ENCODE measurements around the gene GABBR2. TPM values are rescaled to one million over a fixed set of nuclear protein-coding genes. Genes with fewer than 3 reads are reported as not detected.
A peak's percentile ranks its signal among the peaks of the same experiment; 100 is the strongest.

The GABBR2 gene
- total RNA-seq, 1 donor from 2014 or later, result 0.84 TPM

DNA sequence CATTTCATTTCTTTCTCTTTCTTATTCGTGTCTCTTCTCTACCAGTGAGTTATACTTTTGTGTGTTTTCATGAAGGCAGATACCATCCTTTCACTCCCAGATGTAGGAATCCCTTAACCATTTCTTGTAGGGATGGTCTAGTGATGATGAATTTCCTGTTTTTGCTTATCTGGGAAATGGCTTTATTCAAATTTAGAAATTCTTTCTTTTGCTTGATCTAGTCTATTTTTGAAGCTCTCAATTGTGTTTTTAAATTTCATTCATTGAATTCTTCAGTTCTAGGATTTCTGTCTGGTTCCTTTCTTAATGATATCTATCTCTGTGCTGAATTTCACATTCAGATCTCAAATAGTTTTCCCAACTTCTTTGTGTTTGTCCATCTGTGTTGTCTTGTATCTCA is 357.4 kb downstream of the GABBR2 start:
- H3K27ac ChIP-seq, result no peak overlapping the region
- no peaks in the 10 kb centered on the region for H3K4me1 ChIP-seq
- H3K4me3 ChIP-seq, result no peak overlapping the region
- intact Hi-C loops (cut with DNase I), result no loop called here
- DNase-seq, result no peak
- ATAC-seq, result no peak
- TF ChIP-seq, protein P1, sequence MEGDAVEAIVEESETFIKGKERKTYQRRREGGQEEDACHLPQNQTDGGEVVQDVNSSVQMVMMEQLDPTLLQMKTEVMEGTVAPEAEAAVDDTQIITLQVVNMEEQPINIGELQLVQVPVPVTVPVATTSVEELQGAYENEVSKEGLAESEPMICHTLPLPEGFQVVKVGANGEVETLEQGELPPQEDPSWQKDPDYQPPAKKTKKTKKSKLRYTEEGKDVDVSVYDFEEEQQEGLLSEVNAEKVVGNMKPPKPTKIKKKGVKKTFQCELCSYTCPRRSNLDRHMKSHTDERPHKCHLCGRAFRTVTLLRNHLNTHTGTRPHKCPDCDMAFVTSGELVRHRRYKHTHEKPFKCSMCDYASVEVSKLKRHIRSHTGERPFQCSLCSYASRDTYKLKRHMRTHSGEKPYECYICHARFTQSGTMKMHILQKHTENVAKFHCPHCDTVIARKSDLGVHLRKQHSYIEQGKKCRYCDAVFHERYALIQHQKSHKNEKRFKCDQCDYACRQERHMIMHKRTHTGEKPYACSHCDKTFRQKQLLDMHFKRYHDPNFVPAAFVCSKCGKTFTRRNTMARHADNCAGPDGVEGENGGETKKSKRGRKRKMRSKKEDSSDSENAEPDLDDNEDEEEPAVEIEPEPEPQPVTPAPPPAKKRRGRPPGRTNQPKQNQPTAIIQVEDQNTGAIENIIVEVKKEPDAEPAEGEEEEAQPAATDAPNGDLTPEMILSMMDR (IDR thresholded peaks at IDR 0.05), result no peak
- H3K27me3 ChIP-seq, result peaks cover 5% of the 10 kb centered on the region
- H3K9me3 ChIP-seq, result no peaks in the 10 kb centered on the region
- H3K36me3 ChIP-seq, result no peaks in the 10 kb centered on the region

DNA sequence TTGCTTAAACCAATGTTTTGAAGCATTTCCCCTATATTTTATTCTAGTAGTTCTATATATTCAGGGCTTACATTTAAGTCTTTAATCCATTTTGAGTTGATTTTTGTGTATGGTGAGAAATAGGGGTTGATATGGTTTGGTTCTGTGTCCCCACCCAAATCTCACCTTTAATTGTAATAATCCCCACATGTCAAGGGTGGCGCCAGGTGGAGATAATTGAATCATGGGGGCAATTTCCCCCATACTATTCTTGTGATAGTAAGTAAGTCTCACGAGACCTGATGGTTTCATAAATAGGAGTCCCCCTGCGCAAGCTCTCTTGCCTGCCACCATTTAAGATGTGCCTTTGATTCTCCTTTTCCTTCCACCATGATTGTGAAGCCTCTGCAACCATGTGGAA is 361.1 kb downstream of the GABBR2 start:
- peaks cover 5% of the 10 kb centered on the region for H3K27me3 ChIP-seq
- no peak overlapping the region for H3K4me3 ChIP-seq
- no peaks in the 10 kb centered on the region for H3K4me1 ChIP-seq
- H3K27ac ChIP-seq, result no peak overlapping the region
- ATAC-seq (no peak), DNase-seq (no peak)
- no peaks in the 10 kb centered on the region for H3K36me3 ChIP-seq
- H3K9me3 ChIP-seq, result no peaks in the 10 kb centered on the region
- intact Hi-C loops (cut with DNase I), result no loop called here
- TF ChIP-seq, protein P1 (IDR thresholded peaks at IDR 0.05), result no peak

DNA sequence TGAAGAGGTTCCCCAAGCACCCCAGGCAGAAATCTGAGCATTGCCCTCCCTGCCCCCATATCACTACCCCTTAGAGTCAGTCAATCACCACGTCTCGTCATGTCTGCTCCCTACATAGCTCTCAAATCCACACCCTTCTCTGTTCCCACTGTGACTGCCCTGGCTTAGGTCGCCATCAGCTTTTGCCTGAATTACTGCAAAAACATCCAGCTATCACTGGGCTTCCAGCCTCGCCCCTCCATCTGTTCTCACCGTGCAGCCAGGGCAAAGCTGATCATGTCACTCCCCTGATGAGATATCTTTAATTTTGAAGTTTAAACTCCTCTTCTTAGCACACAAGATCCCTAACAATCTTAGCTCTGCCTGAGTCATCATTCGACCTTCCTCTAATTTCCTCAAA is 363.7 kb downstream of the GABBR2 start:
- no peak for DNase-seq
- no peak for ATAC-seq
- H3K9me3 ChIP-seq, result no peaks in the 10 kb centered on the region
- no peak overlapping the region for H3K27ac ChIP-seq
- intact Hi-C loops (cut with DNase I), result no loop called here
- no peaks in the 10 kb centered on the region for H3K36me3 ChIP-seq
- H3K4me1 ChIP-seq, result no peaks in the 10 kb centered on the region
- no peak overlapping the region for H3K4me3 ChIP-seq
- no peaks in the 10 kb centered on the region for H3K27me3 ChIP-seq
- TF ChIP-seq, protein P1 (IDR thresholded peaks at IDR 0.05), result no peak

DNA sequence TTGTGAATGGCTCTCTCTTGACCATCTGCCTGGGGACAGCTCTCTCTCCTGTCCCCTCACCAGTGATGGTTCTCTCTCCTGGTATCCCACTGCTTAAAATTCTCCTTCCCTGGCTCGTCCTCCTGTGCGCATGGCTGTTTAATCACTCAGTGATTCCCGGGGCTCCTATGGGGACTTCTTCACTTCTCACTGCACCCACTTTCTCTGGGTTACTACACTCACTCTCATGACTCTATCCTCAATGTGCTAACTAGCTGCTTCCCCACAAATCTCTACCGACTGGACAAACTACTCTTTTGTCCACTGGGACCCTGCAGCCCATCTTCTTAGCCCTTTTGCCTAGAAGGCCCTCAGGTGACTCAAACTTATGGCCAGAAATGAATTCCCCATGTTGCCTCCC is 364.2 kb downstream of the GABBR2 start:
- intact Hi-C loops (cut with DNase I), result no loop called here
- Histone ChIP-seq H3K9me3 (no peaks in the 10 kb centered on the region), H3K27ac (no peak overlapping the region), H3K36me3 (no peaks in the 10 kb centered on the region), H3K27me3 (no peaks in the 10 kb centered on the region), H3K4me1 (no peaks in the 10 kb centered on the region), H3K4me3 (no peak overlapping the region)
- DNase-seq, result no peak
- TF ChIP-seq, protein P1 (IDR thresholded peaks at IDR 0.05), result no peak
- no peak for ATAC-seq

DNA sequence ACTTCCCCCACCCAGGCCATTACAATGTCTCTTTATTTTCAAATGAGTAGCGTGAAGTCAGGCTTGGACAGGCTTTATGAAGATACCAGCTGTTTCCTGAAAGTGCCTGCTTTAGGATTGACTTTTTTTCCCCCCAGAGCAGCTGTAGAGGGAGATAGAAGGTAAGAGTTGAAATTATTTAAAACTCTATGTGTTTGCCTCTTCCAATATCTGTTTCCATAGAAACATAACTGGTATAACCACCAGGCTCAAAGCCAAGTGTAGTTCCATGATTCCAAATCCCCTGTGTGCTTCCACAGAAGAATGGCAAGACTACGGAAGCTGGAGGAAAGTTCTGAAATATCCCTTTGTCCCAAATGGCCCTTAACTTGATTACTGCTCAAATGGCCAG is 365.9 kb downstream of the GABBR2 start:
- TF ChIP-seq, protein P1 (IDR thresholded peaks at IDR 0.05), result no peak
- Histone ChIP-seq H3K4me3 (no peak overlapping the region), H3K27ac (no peak overlapping the region), H3K4me1 (no peaks in the 10 kb centered on the region), H3K36me3 (no peaks in the 10 kb centered on the region), H3K27me3 (no peaks in the 10 kb centered on the region), H3K9me3 (no peaks in the 10 kb centered on the region)
- intact Hi-C loops (cut with DNase I), result no loop called here
- ATAC-seq (no peak), DNase-seq (no peak)

DNA sequence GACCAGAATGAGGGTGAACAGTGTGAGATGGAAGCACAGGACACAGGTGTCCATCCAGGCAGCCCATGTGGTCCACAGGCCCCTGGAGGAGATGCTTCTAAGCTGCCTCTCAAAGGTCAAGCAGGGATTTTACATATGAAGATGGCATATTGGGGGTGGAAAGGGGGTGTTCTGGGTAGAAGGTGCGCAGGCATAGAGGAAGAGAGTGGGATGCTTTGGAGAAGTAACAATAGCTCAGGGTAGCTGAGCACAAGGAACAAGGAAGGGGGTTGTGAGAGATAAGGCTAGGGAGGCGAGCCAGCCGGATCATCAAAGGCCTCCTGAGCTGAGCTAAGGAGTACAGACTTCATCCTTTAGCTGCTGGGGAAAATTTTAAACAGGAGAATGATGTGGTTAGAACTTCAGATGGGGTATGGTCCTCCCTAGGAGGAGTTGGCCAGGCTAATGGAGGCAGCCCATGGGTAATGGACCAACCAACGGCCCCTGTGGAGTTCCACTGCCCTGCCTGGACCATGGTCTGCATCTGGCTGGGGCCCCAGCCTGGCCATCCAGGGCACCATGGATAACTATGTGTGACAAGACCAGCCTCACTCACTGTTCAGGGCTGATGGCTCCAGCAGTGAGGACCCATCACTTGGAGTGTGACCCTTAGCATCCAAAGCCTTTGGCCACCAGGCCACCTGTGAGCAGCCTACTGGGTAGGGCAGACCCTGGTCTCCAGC is 366.5 kb downstream of the GABBR2 start:
- H3K27me3 ChIP-seq, result no peaks in the 10 kb centered on the region
- ATAC-seq (peak; percentile 17), DNase-seq (no peak)
- H3K36me3 ChIP-seq, result no peaks in the 10 kb centered on the region
- no peaks in the 10 kb centered on the region for H3K9me3 ChIP-seq
- no peak overlapping the region for H3K4me3 ChIP-seq
- H3K27ac ChIP-seq, result no peak overlapping the region
- no peaks in the 10 kb centered on the region for H3K4me1 ChIP-seq
- intact Hi-C loops (cut with DNase I), result no loop called here
- TF ChIP-seq, protein P1 (IDR thresholded peaks at IDR 0.05), result no peak
